GOT3 (cell line): ENCODE data around the gene SERPINE1.

Experiments used
- DNase-seq: peaks from one replicate; lab custom pipeline; 2025; ENCODE audit warnings: mixed read lengths; lab: John Stamatoyannopoulos, UW

SERPINE1 gene

GRCh38 chr7:101156866-101157589, 30.1 kb downstream of the SERPINE1 start:
- DNase-seq, result no peak

DNA sequence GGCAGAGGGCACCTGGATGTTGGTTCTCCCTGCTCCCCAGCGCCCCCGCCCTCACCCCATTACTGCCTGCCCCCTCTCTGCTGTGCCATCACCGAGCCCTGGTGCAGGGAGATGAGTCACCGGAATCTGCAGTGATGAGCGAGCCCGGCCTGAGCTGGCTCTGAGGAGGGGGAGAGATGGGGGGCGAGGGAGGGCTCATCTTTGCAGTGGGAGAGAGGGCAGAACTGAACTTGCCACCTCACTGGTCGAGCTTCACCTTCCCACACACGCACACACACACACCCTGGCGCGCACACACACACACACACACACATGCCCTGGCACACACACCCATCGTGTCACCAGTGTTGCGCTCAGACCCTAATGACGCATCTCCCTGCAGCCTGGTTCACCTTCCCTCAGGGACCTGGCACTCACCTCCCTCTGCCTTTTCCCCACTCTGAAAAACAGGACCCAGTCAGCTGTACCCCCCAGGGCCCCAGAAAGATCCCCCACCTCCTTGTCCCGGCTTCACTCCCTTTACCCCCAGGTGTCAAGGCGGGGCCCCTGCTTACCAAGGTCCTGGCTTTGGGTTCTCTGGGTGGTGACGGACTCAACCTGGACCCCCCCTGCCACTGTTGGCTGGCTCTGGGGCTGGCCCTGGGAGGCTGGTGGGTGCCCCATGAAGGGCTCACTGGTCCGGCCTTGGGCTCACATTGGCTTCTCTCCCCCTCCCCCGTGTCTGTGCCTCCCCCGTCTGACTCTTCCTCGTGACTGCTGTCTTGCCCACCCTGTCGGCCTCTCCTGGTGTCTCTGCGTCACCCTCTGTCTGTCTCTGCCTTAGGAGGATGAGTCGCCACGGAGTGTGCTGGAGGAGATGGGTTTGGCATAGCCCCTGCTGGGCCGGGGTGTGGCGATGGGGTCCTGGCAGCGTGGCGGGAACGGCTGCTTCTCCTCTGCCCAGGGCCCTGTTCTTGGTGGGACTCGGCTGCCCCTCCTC, 33.1 kb downstream of the SERPINE1 start:
- DNase-seq, result no peak

DNA sequence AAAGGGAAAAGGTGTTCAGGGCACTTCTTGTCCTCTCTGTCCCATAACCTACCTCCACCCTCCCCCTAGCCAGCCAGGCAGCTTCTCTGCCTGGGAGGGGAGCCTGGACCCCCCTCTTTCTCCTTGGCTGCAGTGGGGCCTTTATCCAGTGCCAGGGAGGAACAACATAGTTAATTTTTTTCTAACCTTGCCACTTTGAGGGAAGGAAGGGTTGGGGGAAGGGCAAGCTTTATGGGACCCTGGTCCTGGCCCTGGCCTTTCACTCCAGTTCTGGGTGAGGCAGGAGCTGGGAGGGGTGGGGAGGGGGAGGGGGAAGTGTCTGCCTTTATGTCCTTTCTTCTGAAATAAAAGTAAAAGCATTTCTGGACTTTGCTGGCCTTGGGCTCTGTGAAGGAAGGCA, 34.0 kb downstream of the SERPINE1 start:
- no peak for DNase-seq

GRCh38 chr7:101161692-101162471, 35.0 kb downstream of the SERPINE1 start:
- DNase-seq, result no peak

DNA sequence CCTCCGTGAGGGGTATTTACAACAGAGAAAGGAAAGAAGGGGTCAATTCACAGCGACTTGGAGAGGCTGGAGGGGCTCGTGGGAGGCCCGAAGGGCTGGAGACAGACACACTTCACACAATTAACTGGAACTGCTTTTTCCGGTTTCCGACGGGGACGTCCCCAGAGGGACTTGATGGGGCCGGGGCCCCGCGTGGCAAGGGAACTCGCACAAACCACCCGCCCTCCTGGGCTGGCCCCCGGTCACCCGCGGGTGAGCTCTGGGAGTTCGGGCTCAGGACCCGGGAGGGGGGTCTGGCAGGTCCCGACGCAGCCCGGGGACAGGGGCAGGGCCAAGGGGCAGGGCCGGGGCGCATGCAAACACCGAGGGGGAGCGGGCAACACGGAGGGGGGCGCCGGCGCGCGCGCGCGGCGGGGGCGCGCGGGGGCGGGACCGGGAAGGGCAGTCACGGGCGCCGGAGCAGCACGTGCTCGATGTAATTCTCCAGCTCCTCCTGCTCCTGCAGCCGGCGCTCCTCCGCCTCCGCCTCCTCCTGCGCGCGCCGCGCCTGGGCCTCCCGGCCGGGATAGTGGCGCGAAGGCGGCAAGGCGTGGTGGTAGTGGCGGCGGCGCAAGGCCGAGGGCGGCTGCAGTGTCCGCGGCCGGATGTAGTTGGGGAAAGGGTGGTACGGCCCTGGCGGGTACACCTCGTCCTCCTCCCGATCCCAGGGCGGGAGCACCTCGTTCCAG, 35.8 kb downstream of the SERPINE1 start:
- no peak for DNase-seq

DNA sequence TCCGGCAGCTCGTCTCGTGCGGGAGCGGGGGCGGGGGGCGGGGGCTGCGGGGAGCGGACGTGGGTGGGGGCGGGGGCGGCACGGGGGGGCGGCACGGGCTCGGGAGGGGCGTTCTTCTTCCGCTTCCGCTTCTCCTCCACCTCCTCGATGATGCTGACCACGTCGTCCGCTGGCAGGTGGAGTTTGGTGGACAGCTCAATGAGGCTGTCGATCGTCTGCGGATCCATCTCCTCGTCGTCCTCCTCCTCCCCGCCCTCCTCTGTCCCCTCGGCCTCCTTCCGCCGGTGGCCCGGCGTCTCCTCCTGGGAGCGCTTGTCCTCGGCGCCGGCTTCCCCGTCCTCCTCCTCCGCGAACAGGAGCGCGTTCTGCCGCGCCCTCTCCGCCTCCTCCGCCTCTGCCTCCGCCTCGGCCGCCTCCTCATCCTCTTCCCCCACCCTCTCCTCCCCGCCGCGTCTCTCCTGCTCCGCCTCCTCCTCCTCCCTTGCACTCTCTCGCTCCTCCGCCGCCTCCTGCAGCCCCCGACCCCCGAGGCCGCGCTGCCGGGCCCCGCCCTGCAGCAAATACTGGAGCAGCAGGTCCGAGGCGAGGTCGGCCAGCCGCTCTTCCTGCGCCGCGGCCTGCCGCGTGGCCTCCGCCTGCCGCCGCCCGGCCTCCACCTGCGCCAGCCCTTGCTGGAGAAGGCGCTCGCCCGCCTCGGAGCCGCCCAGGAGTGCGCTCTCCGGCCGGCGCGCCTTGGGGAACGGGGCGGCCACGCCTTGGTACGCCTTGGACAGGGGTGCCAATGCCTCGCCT, 36.6 kb downstream of the SERPINE1 start:
- no peak for DNase-seq

- no peak for DNase-seq
These were observed 37.4 kb downstream of the SERPINE1 start for GRCh38 chr7:101164071-101164840.

- DNase-seq, result peak; percentile 65
These were observed 38.4 kb downstream of the SERPINE1 start, which contains the start of gene VGF for GRCh38 chr7:101165075-101165957. VGF (minus strand) TSS chr7:101165569; CDS start chr7:101164843, 726 bp downstream.

GRCh38 chr7:101165958-101166647, 39.2 kb downstream of the SERPINE1 start:
- DNase-seq, result no peak

DNA sequence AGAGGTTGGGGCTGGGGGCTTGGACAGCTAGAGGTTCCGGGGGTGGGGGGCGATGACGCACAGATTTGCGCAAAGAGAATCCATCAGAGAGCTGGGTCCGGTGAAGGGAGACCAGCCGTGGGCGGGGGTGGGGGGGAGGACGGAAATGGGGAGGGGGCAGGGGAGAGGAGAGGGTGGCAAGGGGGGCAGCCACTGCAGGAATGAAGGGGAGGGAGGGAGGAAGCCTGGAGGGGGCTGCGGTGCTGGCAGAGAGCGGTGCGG, 39.7 kb downstream of the SERPINE1 start:
- no peak for DNase-seq

DNA sequence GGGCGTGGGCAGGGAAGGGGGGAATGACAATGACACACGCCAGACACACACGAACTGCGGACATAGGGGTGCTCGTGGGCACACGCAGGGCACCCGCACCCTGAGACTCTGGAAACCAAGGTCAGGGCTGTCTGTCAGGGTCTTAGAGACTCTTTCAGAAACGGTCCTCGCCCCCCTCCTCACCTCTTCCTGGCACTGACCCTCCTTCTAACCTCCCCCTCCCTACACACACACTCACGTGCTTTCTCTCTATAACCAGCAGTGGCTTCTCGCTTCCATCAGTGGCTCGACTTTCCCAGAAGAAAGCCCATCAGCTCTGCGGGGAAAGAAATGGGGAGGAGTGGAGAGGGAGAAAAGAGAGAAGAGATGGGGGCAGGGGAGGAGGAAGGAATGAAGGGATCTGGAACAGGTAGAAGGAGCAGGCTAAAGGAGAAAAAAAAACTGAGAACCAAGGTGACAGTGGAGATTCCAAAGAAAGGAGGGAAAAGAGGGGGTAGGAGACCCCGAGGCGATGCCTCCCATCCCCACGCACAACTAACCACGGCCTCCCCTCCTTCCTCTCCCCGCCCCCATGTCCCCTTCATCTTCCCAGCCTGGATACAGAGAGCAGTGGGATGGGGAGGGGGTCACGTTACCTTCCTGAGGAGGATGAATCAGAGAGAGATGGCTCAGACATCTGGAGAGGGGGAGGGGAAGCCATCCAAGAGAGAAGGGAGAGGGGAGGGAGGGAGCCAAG, 40.2 kb downstream of the SERPINE1 start:
- no peak for DNase-seq

- no peak for DNase-seq
These were observed 40.9 kb downstream of the SERPINE1 start for GRCh38 chr7:101167645-101168411.

DNA sequence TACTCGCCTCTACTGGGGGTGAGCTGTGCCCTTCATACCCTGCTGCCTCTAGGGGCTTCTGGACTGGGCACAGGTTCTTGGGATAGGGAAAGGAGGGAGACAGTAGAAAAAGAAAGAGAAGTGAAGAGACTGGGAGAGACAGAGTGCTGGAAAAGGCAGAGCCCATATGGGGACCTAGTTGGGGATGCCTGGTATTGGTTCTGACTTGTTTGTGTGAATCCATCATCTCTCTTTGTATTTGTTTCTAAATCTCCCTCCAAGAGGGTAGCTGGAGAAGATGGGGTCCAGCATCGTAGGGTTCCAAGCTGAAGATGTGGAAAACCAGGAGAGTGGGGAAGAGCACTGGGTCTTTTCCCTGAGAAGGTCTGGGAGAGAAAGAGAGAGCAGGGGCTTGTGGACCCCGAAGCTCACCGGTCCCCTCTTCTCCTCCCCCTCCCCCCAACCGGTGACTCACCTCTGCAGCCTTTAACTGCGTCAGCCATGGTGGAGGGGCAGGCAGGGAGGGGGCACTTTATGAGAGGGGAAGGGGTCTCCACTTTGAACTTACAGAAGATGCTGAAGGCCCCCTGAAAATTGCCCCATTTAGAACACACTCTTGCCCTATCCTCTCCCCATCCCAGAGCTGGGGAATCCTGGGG, 41.6 kb downstream of the SERPINE1 start:
- DNase-seq, result no peak

- DNase-seq, result no peak
These were observed 42.4 kb downstream of the SERPINE1 start for GRCh38 chr7:101169110-101169837.

GRCh38 chr7:101169838-101170551, 43.1 kb downstream of the SERPINE1 start:
- no peak for DNase-seq
